ENCODE results near the gene GPC5. TPM values are rescaled to one million over a fixed set of nuclear protein-coding genes. Genes with fewer than 3 reads are reported as not detected.
A peak's percentile ranks its signal among the peaks of the same experiment; 100 is the strongest.

Gene GPC5
- total RNA-seq, 1 experiment from 2014 or later, result 0.21 TPM

DNA sequence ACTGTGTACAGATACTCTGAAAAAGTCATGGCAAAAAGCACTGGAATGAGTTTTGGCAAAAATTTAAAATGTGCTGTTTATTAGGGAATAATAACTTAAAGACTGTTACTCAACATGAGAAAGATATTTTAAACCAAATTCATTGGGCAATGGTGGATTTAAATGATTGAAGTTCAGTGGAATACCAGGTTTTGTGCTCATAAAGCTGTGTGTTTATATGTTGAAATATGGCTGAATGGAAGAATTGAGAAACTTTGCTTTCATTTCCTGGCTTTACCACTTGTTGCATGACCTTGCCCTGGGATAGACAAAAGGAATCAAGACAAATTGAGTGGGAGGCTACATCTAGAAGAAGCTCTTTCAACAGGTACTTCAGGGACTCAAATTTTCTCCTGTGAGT is 246.4 kb downstream of the GPC5 start:
- Histone ChIP-seq H3K36me3 (ENCODE audit: insufficient read depth, low read length, poor library complexity, severe bottlenecking) (no peaks in the 10 kb centered on the region), H3K27ac (ENCODE audit: low read depth, low read length, poor library complexity, severe bottlenecking) (no peak overlapping the region), H3K4me3 (ENCODE audit: low read depth, low read length, poor library complexity, severe bottlenecking) (no peak overlapping the region), H3K4me1 (ENCODE audit: insufficient read depth, low read length, poor library complexity, severe bottlenecking) (no peaks in the 10 kb centered on the region), H3K9me3 (ENCODE audit: low read depth, low read length, poor library complexity, severe bottlenecking) (no peaks in the 10 kb centered on the region), H3K27me3 (replicated peaks; ENCODE audit: insufficient read depth, low read depth, low read length, poor library complexity) (no peaks in the 10 kb centered on the region)
- intact Hi-C loops (cut with micrococcal nuclease; ENCODE audit: unreplicated experiment), result no loop called here
- POLR2A ChIA-PET (ENCODE audit: low non-redundant PET), result no interaction called here
- DNase-seq (ENCODE audit: low spot score), result no peak
- TF ChIP-seq EZH2 (IDR thresholded peaks at IDR 0.05; ENCODE audit: borderline replicate concordance, low read depth, low read length, poor library complexity, severe bottlenecking), result no peak
- TF ChIP-seq, protein P1, sequence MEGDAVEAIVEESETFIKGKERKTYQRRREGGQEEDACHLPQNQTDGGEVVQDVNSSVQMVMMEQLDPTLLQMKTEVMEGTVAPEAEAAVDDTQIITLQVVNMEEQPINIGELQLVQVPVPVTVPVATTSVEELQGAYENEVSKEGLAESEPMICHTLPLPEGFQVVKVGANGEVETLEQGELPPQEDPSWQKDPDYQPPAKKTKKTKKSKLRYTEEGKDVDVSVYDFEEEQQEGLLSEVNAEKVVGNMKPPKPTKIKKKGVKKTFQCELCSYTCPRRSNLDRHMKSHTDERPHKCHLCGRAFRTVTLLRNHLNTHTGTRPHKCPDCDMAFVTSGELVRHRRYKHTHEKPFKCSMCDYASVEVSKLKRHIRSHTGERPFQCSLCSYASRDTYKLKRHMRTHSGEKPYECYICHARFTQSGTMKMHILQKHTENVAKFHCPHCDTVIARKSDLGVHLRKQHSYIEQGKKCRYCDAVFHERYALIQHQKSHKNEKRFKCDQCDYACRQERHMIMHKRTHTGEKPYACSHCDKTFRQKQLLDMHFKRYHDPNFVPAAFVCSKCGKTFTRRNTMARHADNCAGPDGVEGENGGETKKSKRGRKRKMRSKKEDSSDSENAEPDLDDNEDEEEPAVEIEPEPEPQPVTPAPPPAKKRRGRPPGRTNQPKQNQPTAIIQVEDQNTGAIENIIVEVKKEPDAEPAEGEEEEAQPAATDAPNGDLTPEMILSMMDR (conservative IDR thresholded peaks at IDR 0.05; ENCODE audit: low read depth, low read length), result no peak
- CTCF ChIA-PET, result no interaction called here
- no TSS peak for BruUV-seq (replicated peaks)

GRCh38 chr13:91647361-91647990 is 249.1 kb downstream of the GPC5 start:
- Histone ChIP-seq H3K4me3 (ENCODE audit: low read depth, low read length, poor library complexity, severe bottlenecking) (no peak overlapping the region), H3K36me3 (ENCODE audit: insufficient read depth, low read length, poor library complexity, severe bottlenecking) (no peaks in the 10 kb centered on the region), H3K9me3 (ENCODE audit: low read depth, low read length, poor library complexity, severe bottlenecking) (no peaks in the 10 kb centered on the region), H3K27ac (ENCODE audit: low read depth, low read length, poor library complexity, severe bottlenecking) (no peak overlapping the region), H3K4me1 (ENCODE audit: insufficient read depth, low read length, poor library complexity, severe bottlenecking) (no peaks in the 10 kb centered on the region), H3K27me3 (replicated peaks; ENCODE audit: insufficient read depth, low read depth, low read length, poor library complexity) (no peaks in the 10 kb centered on the region)
- intact Hi-C loops (cut with micrococcal nuclease; ENCODE audit: unreplicated experiment), result no loop called here
- CTCF ChIA-PET, result no interaction called here
- POLR2A ChIA-PET (ENCODE audit: low non-redundant PET), result no interaction called here
- peak; percentile 31 for DNase-seq (ENCODE audit: low spot score)
- TF ChIP-seq EZH2 (IDR thresholded peaks at IDR 0.05; ENCODE audit: borderline replicate concordance, low read depth, low read length, poor library complexity, severe bottlenecking), result no peak
- TF ChIP-seq, protein P1 (conservative IDR thresholded peaks at IDR 0.05; ENCODE audit: low read depth, low read length), result peak; percentile 65
- no TSS peak for BruUV-seq (replicated peaks)

DNA sequence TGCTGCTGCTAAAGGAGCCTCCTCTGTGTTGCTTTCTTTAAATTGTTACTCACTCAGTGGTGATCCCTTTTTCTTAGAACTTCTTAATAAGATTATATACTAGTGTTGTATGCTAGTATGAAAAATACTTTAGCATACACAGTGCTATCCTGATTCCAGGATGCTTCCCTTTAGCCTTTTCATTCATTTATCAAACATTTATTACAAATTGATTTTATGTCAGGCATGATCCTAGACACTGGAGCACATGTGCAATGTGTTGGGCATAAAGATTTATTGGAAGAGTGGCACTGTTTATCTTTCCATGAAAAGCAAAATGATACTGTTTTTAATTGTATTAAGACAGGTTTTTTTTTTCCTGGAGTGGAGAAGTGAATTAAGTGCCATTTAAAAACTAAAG is 249.6 kb downstream of the GPC5 start:
- BruUV-seq (replicated peaks), result no TSS peak
- Histone ChIP-seq H3K9me3 (ENCODE audit: low read depth, low read length, poor library complexity, severe bottlenecking) (no peaks in the 10 kb centered on the region), H3K36me3 (ENCODE audit: insufficient read depth, low read length, poor library complexity, severe bottlenecking) (no peaks in the 10 kb centered on the region), H3K4me3 (ENCODE audit: low read depth, low read length, poor library complexity, severe bottlenecking) (no peak overlapping the region), H3K27ac (ENCODE audit: low read depth, low read length, poor library complexity, severe bottlenecking) (no peak overlapping the region), H3K27me3 (replicated peaks; ENCODE audit: insufficient read depth, low read depth, low read length, poor library complexity) (no peaks in the 10 kb centered on the region), H3K4me1 (ENCODE audit: insufficient read depth, low read length, poor library complexity, severe bottlenecking) (no peaks in the 10 kb centered on the region)
- TF ChIP-seq, protein P1 (conservative IDR thresholded peaks at IDR 0.05; ENCODE audit: low read depth, low read length), result no peak
- no peak for TF ChIP-seq EZH2 (IDR thresholded peaks at IDR 0.05; ENCODE audit: borderline replicate concordance, low read depth, low read length, poor library complexity, severe bottlenecking)
- POLR2A ChIA-PET (ENCODE audit: low non-redundant PET), result no interaction called here
- intact Hi-C loops (cut with micrococcal nuclease; ENCODE audit: unreplicated experiment), result no loop called here
- CTCF ChIA-PET, result no interaction called here
- DNase-seq (ENCODE audit: low spot score), result no peak

Data from A673 (cell line).